ENCODE measurements around the gene COL4A4. TPM values are rescaled to one million over a fixed set of nuclear protein-coding genes. Genes with fewer than 3 reads are reported as not detected.

Gene COL4A4
- total RNA-seq, 2 donors from 2014 or later, result 3.0 to 6.1 TPM

- no peak for TF ChIP-seq CTCF (IDR thresholded peaks at IDR 0.05)
- no peak for TF ChIP-seq POLR2AphosphoS5 (IDR thresholded peaks at IDR 0.05)
- no peak for TF ChIP-seq POLR2A (IDR thresholded peaks at IDR 0.05)
- intact Hi-C loops (cut with DNase I), result no loop called here
- 55% methylated on average over 4 of the region's 4 CpGs for WGBS
- Histone ChIP-seq H3K27me3 (replicated peaks; ENCODE audit: insufficient read depth) (no peaks in the 10 kb centered on the region), H3K27ac (no peak overlapping the region), H3K4me1 (replicated peaks) (no peaks in the 10 kb centered on the region), H3K4me3 (no peak overlapping the region), H3K36me3 (no peaks in the 10 kb centered on the region), H3K9me3 (no peaks in the 10 kb centered on the region)
- DNase-seq (ENCODE audit: low spot score), result no peak
These were observed 10.1 kb downstream of the COL4A4 start for GRCh38 chr2:227153758-227154486.

- no peaks in the 10 kb centered on the region for H3K9me3 ChIP-seq
- H3K27ac ChIP-seq, result no peak overlapping the region
- DNase-seq (ENCODE audit: low spot score), result no peak
- H3K27me3 ChIP-seq (replicated peaks; ENCODE audit: insufficient read depth), result no peaks in the 10 kb centered on the region
- H3K4me1 ChIP-seq (replicated peaks), result no peaks in the 10 kb centered on the region
- intact Hi-C loops (cut with DNase I), result no loop called here
- TF ChIP-seq POLR2AphosphoS5 (IDR thresholded peaks at IDR 0.05) (no peak), CTCF (IDR thresholded peaks at IDR 0.05) (no peak), POLR2A (IDR thresholded peaks at IDR 0.05) (no peak)
- 81% methylated on average over 4 of the region's 4 CpGs for WGBS
- no peak overlapping the region for H3K4me3 ChIP-seq
- no peaks in the 10 kb centered on the region for H3K36me3 ChIP-seq
These were observed 10.7 kb downstream of the COL4A4 start for GRCh38 chr2:227153307-227153706.

GRCh38 chr2:227152093-227152766 is 11.8 kb downstream of the COL4A4 start:
- no peaks in the 10 kb centered on the region for H3K36me3 ChIP-seq
- H3K27me3 ChIP-seq (replicated peaks; ENCODE audit: insufficient read depth), result no peaks in the 10 kb centered on the region
- no peaks in the 10 kb centered on the region for H3K4me1 ChIP-seq (replicated peaks)
- no peak for DNase-seq (ENCODE audit: low spot score)
- 89% methylated on average over 2 of the region's 2 CpGs for WGBS
- H3K27ac ChIP-seq, result no peak overlapping the region
- no peak overlapping the region for H3K4me3 ChIP-seq
- intact Hi-C loops (cut with DNase I), result no loop called here
- no peaks in the 10 kb centered on the region for H3K9me3 ChIP-seq
- TF ChIP-seq POLR2A (IDR thresholded peaks at IDR 0.05) (no peak), POLR2AphosphoS5 (IDR thresholded peaks at IDR 0.05) (no peak), CTCF (IDR thresholded peaks at IDR 0.05) (no peak)

GRCh38 chr2:227150222-227150936 is 13.6 kb downstream of the COL4A4 start:
- TF ChIP-seq POLR2A (IDR thresholded peaks at IDR 0.05), result no peak
- TF ChIP-seq POLR2AphosphoS5 (IDR thresholded peaks at IDR 0.05), result no peak
- no peak for TF ChIP-seq CTCF (IDR thresholded peaks at IDR 0.05)
- WGBS, result 90% methylated on average over 2 of the region's 2 CpGs

More at GRCh38 chr2:227150222-227150936, 13.6 kb downstream of the COL4A4 start:
- Histone ChIP-seq H3K27me3 (replicated peaks; ENCODE audit: insufficient read depth) (no peaks in the 10 kb centered on the region), H3K4me1 (replicated peaks) (no peaks in the 10 kb centered on the region), H3K36me3 (no peaks in the 10 kb centered on the region), H3K4me3 (no peak overlapping the region), H3K9me3 (no peaks in the 10 kb centered on the region), H3K27ac (no peak overlapping the region)
- no peak for DNase-seq (ENCODE audit: low spot score)
- intact Hi-C loops (cut with DNase I), result no loop called here

All from prostate gland (tissue), 2 donors.